SK-N-SH treated with all-trans-retinoic acid at 6 μM for 48 hours (cell line): ENCODE data around the gene MT2A.

ENCODE experiments used
- ARNTL ChIP-seq: fragments of 450-650 bp; formaldehyde crosslinking; IDR thresholded peaks from 2 replicates; pipeline ENCODE4 v1.5.0; 2020; ENCODE audit warnings: low read depth, mild to moderate bottlenecking, moderate library complexity, borderline replicate concordance
- BACH2 ChIP-seq: fragments of 250-450 bp; sonication (Bioruptor Pico); IDR thresholded peaks from 2 replicates; pipeline ENCODE4 v1.9.0; 2021; ENCODE audit warnings: mild to moderate bottlenecking, borderline replicate concordance
- CSDC2 ChIP-seq: fragments of 250-450 bp; sonication (Bioruptor Pico); IDR thresholded peaks from 2 replicates; pipeline ENCODE4 v1.5.0; 2020; ENCODE audit warnings: mild to moderate bottlenecking, moderate library complexity
- ISL1 ChIP-seq: fragments of 250-450 bp; sonication (Bioruptor Pico); IDR thresholded peaks from 2 replicates; pipeline ENCODE4 v2.1.2; 2022; ENCODE audit warnings: mild to moderate bottlenecking, moderate library complexity
- PATZ1 ChIP-seq: fragments of 250-450 bp; sonication (Bioruptor Pico); IDR thresholded peaks from 2 replicates; pipeline ENCODE4 v1.8.0; 2020; ENCODE audit warnings: mild to moderate bottlenecking, moderate library complexity, borderline replicate concordance
- PPARA ChIP-seq: fragments of 250-450 bp; sonication (Bioruptor Pico); IDR thresholded peaks from 2 replicates; pipeline ENCODE4 v1.5.0; 2020; ENCODE audit warnings: mild to moderate bottlenecking, borderline replicate concordance
- ZNF565 ChIP-seq: fragments of 450-650 bp; formaldehyde crosslinking; conservative IDR thresholded peaks from 2 replicates; pipeline ENCODE4 v1.5.0; 2020; ENCODE audit warnings: low read depth, mild to moderate bottlenecking, moderate library complexity
- TF ChIP-seq, protein P1 (sequence below): fragments of 250-450 bp; sonication (Bioruptor Pico); IDR thresholded peaks from 2 replicates; pipeline ENCODE4 v1.5.1; 2020; ENCODE audit warnings: low read depth, mild to moderate bottlenecking, moderate library complexity
- TF ChIP-seq, protein P2 (sequence below): fragments of 250-450 bp; sonication (Bioruptor Pico); IDR thresholded peaks from 2 replicates; pipeline ENCODE4 v1.5.0; 2020; ENCODE audit warnings: mild to moderate bottlenecking, moderate library complexity
- TF ChIP-seq, protein P3 (sequence below): fragments of 250-450 bp; sonication (Bioruptor Pico); IDR thresholded peaks from 2 replicates; pipeline ENCODE4 v1.8.0; 2021; ENCODE audit warnings: low read depth, mild to moderate bottlenecking, moderate library complexity, borderline replicate concordance

DNA sequence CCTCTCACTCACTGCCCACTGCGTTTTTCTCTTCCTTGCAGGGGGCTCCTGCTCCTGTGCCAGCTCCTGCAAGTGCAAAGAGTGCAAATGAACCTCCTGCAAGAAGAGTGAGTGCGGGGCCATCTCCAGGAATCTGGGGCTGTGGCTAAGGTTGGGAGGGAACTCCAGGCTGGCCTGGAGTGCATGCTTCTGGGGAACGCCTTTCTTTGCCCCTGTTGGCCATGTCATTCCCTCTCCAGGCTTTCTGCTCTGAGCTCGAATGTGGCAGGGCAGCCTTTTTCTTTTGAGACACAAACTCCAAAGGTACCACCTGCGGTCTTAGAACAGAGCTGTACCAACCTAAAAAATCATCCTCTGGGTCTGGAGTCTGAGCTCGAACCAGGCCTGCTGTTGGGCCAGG, 9.8 kb downstream of the MT2A start:
- TF ChIP-seq, protein P1, sequence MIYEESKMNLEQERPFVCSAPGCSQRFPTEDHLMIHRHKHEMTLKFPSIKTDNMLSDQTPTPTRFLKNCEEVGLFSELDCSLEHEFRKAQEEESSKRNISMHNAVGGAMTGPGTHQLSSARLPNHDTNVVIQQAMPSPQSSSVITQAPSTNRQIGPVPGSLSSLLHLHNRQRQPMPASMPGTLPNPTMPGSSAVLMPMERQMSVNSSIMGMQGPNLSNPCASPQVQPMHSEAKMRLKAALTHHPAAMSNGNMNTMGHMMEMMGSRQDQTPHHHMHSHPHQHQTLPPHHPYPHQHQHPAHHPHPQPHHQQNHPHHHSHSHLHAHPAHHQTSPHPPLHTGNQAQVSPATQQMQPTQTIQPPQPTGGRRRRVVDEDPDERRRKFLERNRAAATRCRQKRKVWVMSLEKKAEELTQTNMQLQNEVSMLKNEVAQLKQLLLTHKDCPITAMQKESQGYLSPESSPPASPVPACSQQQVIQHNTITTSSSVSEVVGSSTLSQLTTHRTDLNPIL (CRISPR knock-in tag) = no peak
- no peak for TF ChIP-seq PATZ1 (CRISPR knock-in tag)
- TF ChIP-seq BACH2 (CRISPR knock-in tag) = no peak
- TF ChIP-seq, protein P2, sequence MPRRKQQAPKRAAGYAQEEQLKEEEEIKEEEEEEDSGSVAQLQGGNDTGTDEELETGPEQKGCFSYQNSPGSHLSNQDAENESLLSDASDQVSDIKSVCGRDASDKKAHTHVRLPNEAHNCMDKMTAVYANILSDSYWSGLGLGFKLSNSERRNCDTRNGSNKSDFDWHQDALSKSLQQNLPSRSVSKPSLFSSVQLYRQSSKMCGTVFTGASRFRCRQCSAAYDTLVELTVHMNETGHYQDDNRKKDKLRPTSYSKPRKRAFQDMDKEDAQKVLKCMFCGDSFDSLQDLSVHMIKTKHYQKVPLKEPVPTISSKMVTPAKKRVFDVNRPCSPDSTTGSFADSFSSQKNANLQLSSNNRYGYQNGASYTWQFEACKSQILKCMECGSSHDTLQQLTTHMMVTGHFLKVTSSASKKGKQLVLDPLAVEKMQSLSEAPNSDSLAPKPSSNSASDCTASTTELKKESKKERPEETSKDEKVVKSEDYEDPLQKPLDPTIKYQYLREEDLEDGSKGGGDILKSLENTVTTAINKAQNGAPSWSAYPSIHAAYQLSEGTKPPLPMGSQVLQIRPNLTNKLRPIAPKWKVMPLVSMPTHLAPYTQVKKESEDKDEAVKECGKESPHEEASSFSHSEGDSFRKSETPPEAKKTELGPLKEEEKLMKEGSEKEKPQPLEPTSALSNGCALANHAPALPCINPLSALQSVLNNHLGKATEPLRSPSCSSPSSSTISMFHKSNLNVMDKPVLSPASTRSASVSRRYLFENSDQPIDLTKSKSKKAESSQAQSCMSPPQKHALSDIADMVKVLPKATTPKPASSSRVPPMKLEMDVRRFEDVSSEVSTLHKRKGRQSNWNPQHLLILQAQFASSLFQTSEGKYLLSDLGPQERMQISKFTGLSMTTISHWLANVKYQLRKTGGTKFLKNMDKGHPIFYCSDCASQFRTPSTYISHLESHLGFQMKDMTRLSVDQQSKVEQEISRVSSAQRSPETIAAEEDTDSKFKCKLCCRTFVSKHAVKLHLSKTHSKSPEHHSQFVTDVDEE (CRISPR knock-in tag) = no peak
- no peak for TF ChIP-seq ISL1 (CRISPR knock-in tag)
- no peak for TF ChIP-seq ZNF565 (CRISPR knock-in tag)
- TF ChIP-seq, protein P3, sequence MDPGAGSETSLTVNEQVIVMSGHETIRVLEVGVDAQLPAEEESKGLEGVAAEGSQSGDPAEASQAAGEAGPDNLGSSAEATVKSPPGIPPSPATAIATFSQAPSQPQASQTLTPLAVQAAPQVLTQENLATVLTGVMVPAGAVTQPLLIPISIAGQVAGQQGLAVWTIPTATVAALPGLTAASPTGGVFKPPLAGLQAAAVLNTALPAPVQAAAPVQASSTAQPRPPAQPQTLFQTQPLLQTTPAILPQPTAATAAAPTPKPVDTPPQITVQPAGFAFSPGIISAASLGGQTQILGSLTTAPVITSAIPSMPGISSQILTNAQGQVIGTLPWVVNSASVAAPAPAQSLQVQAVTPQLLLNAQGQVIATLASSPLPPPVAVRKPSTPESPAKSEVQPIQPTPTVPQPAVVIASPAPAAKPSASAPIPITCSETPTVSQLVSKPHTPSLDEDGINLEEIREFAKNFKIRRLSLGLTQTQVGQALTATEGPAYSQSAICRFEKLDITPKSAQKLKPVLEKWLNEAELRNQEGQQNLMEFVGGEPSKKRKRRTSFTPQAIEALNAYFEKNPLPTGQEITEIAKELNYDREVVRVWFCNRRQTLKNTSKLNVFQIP (CRISPR knock-in tag) = no peak
- TF ChIP-seq CSDC2 (CRISPR knock-in tag) = no peak
- TF ChIP-seq ARNTL = no peak
- no peak for TF ChIP-seq PPARA (CRISPR knock-in tag)
